Activated CD4-positive, alpha-beta memory T cell treated with anti-CD3 and anti-CD28 coated beads, Interleukin-2, amount 10 ng/mL, durations not matched to agents 7 days and 5 days (primary cell): ENCODE data around the gene BPIFB1. TPM values are rescaled to one million over a fixed set of nuclear protein-coding genes. Genes with fewer than 3 reads are reported as not detected.

Experiments used
- CTCF ChIA-PET: fragments of 350-600 bp; sonication (Branson Sonifier 250); formaldehyde crosslinking; loops from one replicate; lab custom pipeline; 2021; ENCODE audit warnings: antibody characterized with exemption, inconsistent platforms; lab: Charles Lee
- POLR2A ChIA-PET: fragments of 350-600 bp; sonication (Branson Sonifier 250); formaldehyde crosslinking; loops from one replicate; lab custom pipeline; 2021; ENCODE audit warnings: antibody characterized with exemption; lab: Charles Lee
- DNase-seq: peaks from one replicate; pipeline ENCODE4 v3.0.0-alpha.2; 2020
- H3K27ac Mint-ChIP-seq: one replicate; pipeline ENCODE4 v1.8.0; 2021; ENCODE audit warnings: mild to moderate bottlenecking, mixed read lengths
- H3K27me3 Mint-ChIP-seq: one replicate; pipeline ENCODE4 v1.8.0; 2021; ENCODE audit warnings: mixed read lengths
- H3K36me3 Mint-ChIP-seq: one replicate; pipeline ENCODE4 v1.8.0; 2021; ENCODE audit warnings: low read depth, mixed read lengths
- H3K4me1 Mint-ChIP-seq: one replicate; pipeline ENCODE4 v1.8.0; 2021; ENCODE audit warnings: mixed read lengths
- H3K4me3 Mint-ChIP-seq: one replicate; pipeline ENCODE4 v1.8.0; 2021; ENCODE audit warnings: mild to moderate bottlenecking, mixed read lengths
- H3K9me3 Mint-ChIP-seq: one replicate; pipeline ENCODE4 v1.8.0; 2021; ENCODE audit warnings: mixed read lengths
- total RNA-seq, 2 experiments: library from RNA; stranded (reverse); gene quantifications; one replicate each; pipeline ENCODE4 v1.2.3, GENCODE V29; 2021

The BPIFB1 gene
- total RNA-seq, 2 experiments from 2014 or later = not detected

GRCh38 chr20:33277471-33278441, 5.3 kb upstream of the BPIFB1 start:
- Mint-ChIP-seq H3K27me3 (peaks cover 13% of the 10 kb centered on the region), H3K27ac (no peak overlapping the region), H3K9me3 (no peaks in the 10 kb centered on the region), H3K4me1 (peaks cover 8% of the 10 kb centered on the region), H3K4me3 (no peak overlapping the region), H3K36me3 (no peaks in the 10 kb centered on the region)
- ChIA-PET CTCF (no interaction called here), POLR2A (no interaction called here)
- DNase-seq = no peak

GRCh38 chr20:33278700-33279099, 4.3 kb upstream of the BPIFB1 start:
- H3K27me3 Mint-ChIP-seq = peaks cover 11% of the 10 kb centered on the region

GRCh38 chr20:33279261-33279910, 3.6 kb upstream of the BPIFB1 start:
- no peaks in the 10 kb centered on the region for H3K9me3 Mint-ChIP-seq
- ChIA-PET CTCF (no interaction called here), POLR2A (no interaction called here)
- no peaks in the 10 kb centered on the region for H3K4me1 Mint-ChIP-seq
- no peaks in the 10 kb centered on the region for H3K36me3 Mint-ChIP-seq
- no peak overlapping the region for H3K4me3 Mint-ChIP-seq
- H3K27me3 Mint-ChIP-seq = peaks cover 11% of the 10 kb centered on the region
- no peak overlapping the region for H3K27ac Mint-ChIP-seq
- DNase-seq = no peak

More at GRCh38 chr20:33278700-33279099, 4.3 kb upstream of the BPIFB1 start:
- no peak for DNase-seq
- H3K27ac Mint-ChIP-seq = no peak overlapping the region
- no peaks in the 10 kb centered on the region for H3K9me3 Mint-ChIP-seq
- H3K4me1 Mint-ChIP-seq = peaks cover 1% of the 10 kb centered on the region
- H3K36me3 Mint-ChIP-seq = no peaks in the 10 kb centered on the region
- no peak overlapping the region for H3K4me3 Mint-ChIP-seq
- CTCF ChIA-PET = no interaction called here
- POLR2A ChIA-PET = no interaction called here

GRCh38 chr20:33280000-33280680, 2.9 kb upstream of the BPIFB1 start:
- Mint-ChIP-seq H3K9me3 (no peaks in the 10 kb centered on the region), H3K4me3 (no peak overlapping the region), H3K27me3 (peaks cover 15% of the 10 kb centered on the region), H3K4me1 (no peaks in the 10 kb centered on the region), H3K36me3 (no peaks in the 10 kb centered on the region), H3K27ac (no peak overlapping the region)
- ChIA-PET CTCF (no interaction called here), POLR2A (no interaction called here)
- no peak for DNase-seq

GRCh38 chr20:33280775-33281174, 2.2 kb upstream of the BPIFB1 start:
- Mint-ChIP-seq H3K4me3 (no peak overlapping the region), H3K9me3 (no peaks in the 10 kb centered on the region), H3K27ac (no peak overlapping the region), H3K36me3 (no peaks in the 10 kb centered on the region), H3K4me1 (no peaks in the 10 kb centered on the region), H3K27me3 (peaks cover 15% of the 10 kb centered on the region)
- ChIA-PET CTCF (no interaction called here), POLR2A (no interaction called here)
- no peak for DNase-seq

- ChIA-PET CTCF (no interaction called here), POLR2A (no interaction called here)
- Mint-ChIP-seq H3K36me3 (no peaks in the 10 kb centered on the region), H3K27me3 (peaks cover 17% of the 10 kb centered on the region), H3K4me1 (no peaks in the 10 kb centered on the region), H3K27ac (no peak overlapping the region), H3K4me3 (no peak overlapping the region), H3K9me3 (no peaks in the 10 kb centered on the region)
- no peak for DNase-seq
These were observed 1.4 kb upstream of the BPIFB1 start for GRCh38 chr20:33281550-33282146.

- Mint-ChIP-seq H3K27ac (no peak overlapping the region), H3K36me3 (no peaks in the 10 kb centered on the region), H3K4me1 (no peaks in the 10 kb centered on the region), H3K27me3 (peaks cover 18% of the 10 kb centered on the region), H3K9me3 (no peaks in the 10 kb centered on the region), H3K4me3 (no peak overlapping the region)
- POLR2A ChIA-PET = no interaction called here
- no peak for DNase-seq
- CTCF ChIA-PET = no interaction called here
These were observed 649 bp upstream of the BPIFB1 start for GRCh38 chr20:33282196-33282934.

- CTCF ChIA-PET = interaction anchor here (0.6 to 1.3 kb wide), 2 partner anchors 8 to 1842 kb away, joined by 3 read pairs; no protein-coding TSS in a partner anchor
- H3K27ac Mint-ChIP-seq = no peak overlapping the region
- DNase-seq = no peak
- H3K27me3 Mint-ChIP-seq = peaks cover 13% of the 10 kb centered on the region
- H3K9me3 Mint-ChIP-seq = no peaks in the 10 kb centered on the region
- POLR2A ChIA-PET = no interaction called here
- no peaks in the 10 kb centered on the region for H3K36me3 Mint-ChIP-seq
- no peaks in the 10 kb centered on the region for H3K4me1 Mint-ChIP-seq
- no peak overlapping the region for H3K4me3 Mint-ChIP-seq
These were observed 1.3 kb downstream of the BPIFB1 start for GRCh38 chr20:33284284-33284683.

- no peaks in the 10 kb centered on the region for H3K9me3 Mint-ChIP-seq
- H3K4me3 Mint-ChIP-seq = no peak overlapping the region
- DNase-seq = no peak
- H3K36me3 Mint-ChIP-seq = no peaks in the 10 kb centered on the region
- CTCF ChIA-PET = interaction anchor here (1.3 kb wide), 1 partner anchor 9 kb away, joined by 3 read pairs; no protein-coding TSS in a partner anchor
- peaks cover 9% of the 10 kb centered on the region for H3K27me3 Mint-ChIP-seq
- H3K4me1 Mint-ChIP-seq = no peaks in the 10 kb centered on the region
- H3K27ac Mint-ChIP-seq = no peak overlapping the region
- POLR2A ChIA-PET = no interaction called here
These were observed 1.9 kb downstream of the BPIFB1 start for GRCh38 chr20:33284937-33285336.

GRCh38 chr20:33285861-33286495, 3.0 kb downstream of the BPIFB1 start:
- Mint-ChIP-seq H3K4me3 (no peak overlapping the region), H3K4me1 (no peaks in the 10 kb centered on the region), H3K36me3 (no peaks in the 10 kb centered on the region), H3K27me3 (peaks cover 9% of the 10 kb centered on the region), H3K27ac (no peak overlapping the region), H3K9me3 (no peaks in the 10 kb centered on the region)
- DNase-seq = no peak
- ChIA-PET POLR2A (no interaction called here), CTCF (interaction anchor here (2.1 kb wide), 1 partner anchor 15 kb away, joined by 9 read pairs; no protein-coding TSS in a partner anchor)

GRCh38 chr20:33287884-33288283, 4.9 kb downstream of the BPIFB1 start:
- H3K9me3 Mint-ChIP-seq = no peaks in the 10 kb centered on the region
- H3K36me3 Mint-ChIP-seq = no peaks in the 10 kb centered on the region
- H3K27me3 Mint-ChIP-seq = peaks cover 9% of the 10 kb centered on the region
- CTCF ChIA-PET = interaction anchor here (2.1 kb wide), 1 partner anchor 13 kb away, joined by 9 read pairs; no protein-coding TSS in a partner anchor
- no peak for DNase-seq
- no peaks in the 10 kb centered on the region for H3K4me1 Mint-ChIP-seq
- no peak overlapping the region for H3K4me3 Mint-ChIP-seq
- no peak overlapping the region for H3K27ac Mint-ChIP-seq
- POLR2A ChIA-PET = no interaction called here

GRCh38 chr20:33290852-33291251, 7.8 kb downstream of the BPIFB1 start:
- H3K4me3 Mint-ChIP-seq = no peak overlapping the region
- DNase-seq = no peak
- H3K27me3 Mint-ChIP-seq = peaks cover 7% of the 10 kb centered on the region

More at GRCh38 chr20:33290852-33291251, 7.8 kb downstream of the BPIFB1 start:
- Mint-ChIP-seq H3K36me3 (no peaks in the 10 kb centered on the region), H3K4me1 (no peaks in the 10 kb centered on the region), H3K9me3 (no peaks in the 10 kb centered on the region), H3K27ac (no peak overlapping the region)
- POLR2A ChIA-PET = no interaction called here
- CTCF ChIA-PET = interaction anchor here (1.0 to 1.2 kb wide), 2 partner anchors 10 to 19 kb away, joined by 3 to 4 read pairs; no protein-coding TSS in a partner anchor
